ENCODE results near the gene KLF5.

- no peak for TF ChIP-seq CTCF (IDR thresholded peaks at IDR 0.05)
- TF ChIP-seq EZH2 (IDR thresholded peaks at IDR 0.05): no peak
- no peak for TF ChIP-seq EZH2phosphoT487 (IDR thresholded peaks at IDR 0.05)
These were observed 18.3 kb upstream of the KLF5 start for GRCh38 chr13:73040484-73040883.
